ENCODE measurements around the gene OSBPL2. TPM values are rescaled to one million over a fixed set of nuclear protein-coding genes. Genes with fewer than 3 reads are reported as not detected.

Gene OSBPL2
- polyA plus RNA-seq, 1 experiment, result 20.5 TPM

GRCh38 chr20:62305149-62305764 lies 66.9 kb downstream of the OSBPL2 start:
- peaks cover 29% of the 10 kb centered on the region for H3K36me3 ChIP-seq (ENCODE audit: control insufficient read depth, insufficient read depth, low read length)
- DNase-seq (ENCODE audit: low read depth), result no peak
- TF ChIP-seq CTCF (IDR thresholded peaks at IDR 0.05; ENCODE audit: insufficient read depth, low read depth, low read length), result no peak
- H3K4me3 ChIP-seq (ENCODE audit: low read depth, low read length), result no peak overlapping the region
- ChIA-PET CTCF (interaction anchor here (0.7 to 6.9 kb wide), 3 partner anchors 63 to 81 kb away, joined by 3 to 55 read pairs (median 9); partner anchors contain the start of genes LAMA5 and RPS21), POLR2A (no interaction called here)
- no peaks in the 10 kb centered on the region for H3K27me3 ChIP-seq (ENCODE audit: control insufficient read depth, insufficient read depth, low read length)

- Histone ChIP-seq H3K27me3 (ENCODE audit: control insufficient read depth, insufficient read depth, low read length) (no peaks in the 10 kb centered on the region), H3K36me3 (ENCODE audit: control insufficient read depth, insufficient read depth, low read length) (peaks cover 29% of the 10 kb centered on the region), H3K4me3 (ENCODE audit: low read depth, low read length) (no peak overlapping the region)
- no peak for TF ChIP-seq CTCF (IDR thresholded peaks at IDR 0.05; ENCODE audit: insufficient read depth, low read depth, low read length)
- ChIA-PET CTCF (interaction anchor here (1.6 to 6.9 kb wide), 2 partner anchors 62 to 77 kb away, joined by 9 to 55 read pairs; partner anchors contain the start of gene LAMA5), POLR2A (interaction anchor here (0.5 kb wide), 1 partner anchor 81 kb away, joined by 9 read pairs; the partner anchor contains the start of gene RPS21)
- no peak for DNase-seq (ENCODE audit: low read depth)
These were observed 67.6 kb downstream of the OSBPL2 start for GRCh38 chr20:62305765-62306413.

GRCh38 chr20:62306414-62307187 lies 68.3 kb downstream of the OSBPL2 start:
- CTCF ChIA-PET, result interaction anchor here (1.6 to 6.9 kb wide), 2 partner anchors 62 to 76 kb away, joined by 9 to 55 read pairs; partner anchors contain the start of gene LAMA5
- Histone ChIP-seq H3K36me3 (ENCODE audit: control insufficient read depth, insufficient read depth, low read length) (peaks cover 29% of the 10 kb centered on the region), H3K4me3 (ENCODE audit: low read depth, low read length) (no peak overlapping the region), H3K27me3 (ENCODE audit: control insufficient read depth, insufficient read depth, low read length) (no peaks in the 10 kb centered on the region)
- POLR2A ChIA-PET, result no interaction called here
- TF ChIP-seq CTCF (IDR thresholded peaks at IDR 0.05; ENCODE audit: insufficient read depth, low read depth, low read length), result no peak
- DNase-seq (ENCODE audit: low read depth), result no peak

- Histone ChIP-seq H3K4me3 (ENCODE audit: low read depth, low read length) (no peak overlapping the region), H3K27me3 (ENCODE audit: control insufficient read depth, insufficient read depth, low read length) (no peaks in the 10 kb centered on the region), H3K36me3 (ENCODE audit: control insufficient read depth, insufficient read depth, low read length) (peaks cover 29% of the 10 kb centered on the region)
- no peak for DNase-seq (ENCODE audit: low read depth)
- no peak for TF ChIP-seq CTCF (IDR thresholded peaks at IDR 0.05; ENCODE audit: insufficient read depth, low read depth, low read length)
- ChIA-PET CTCF (interaction anchor here (6.9 kb wide), 1 partner anchor 61 kb away, joined by 55 read pairs; the partner anchor contains the start of gene LAMA5), POLR2A (no interaction called here)
These were observed 69.1 kb downstream of the OSBPL2 start for GRCh38 chr20:62307226-62308101.
